ENCODE results near the gene EXOSC1. TPM values are rescaled to one million over a fixed set of nuclear protein-coding genes. Genes with fewer than 3 reads are reported as not detected.

The EXOSC1 gene
- total and polyA plus RNA-seq, 2 donors (not counting 3 experiments of a cell fraction or from before 2014, with no cell fraction given) = 50.7 to 52.9 TPM

GRCh38 chr10:97406064-97406463, 39.7 kb downstream of the EXOSC1 start:
- TF ChIP-seq FOS (IDR thresholded peaks at IDR 0.05; ENCODE audit: borderline replicate concordance, insufficient read depth, low read length) = no peak
- TF ChIP-seq CTCF (IDR thresholded peaks at IDR 0.05; ENCODE audit: extremely low read depth in 1 of 2, insufficient read depth in 1 of 2, low read depth in 1 of 2, low read length in 2 of 2) = no peak
- TF ChIP-seq MAX (IDR thresholded peaks at IDR 0.05; ENCODE audit: insufficient read depth, insufficient read length) = no peak
- TF ChIP-seq POLR2A (IDR thresholded peaks at IDR 0.05; ENCODE audit: low read depth, low read length) = no peak
- no peak for TF ChIP-seq POLR2AphosphoS5 (IDR thresholded peaks at IDR 0.05; ENCODE audit: insufficient read depth, low read depth, low read length)
- no peak for TF ChIP-seq MYC (IDR thresholded peaks at IDR 0.05; ENCODE audit: low read depth, low read length)
- H4K20me1 ChIP-seq (replicated peaks; ENCODE audit: control insufficient read depth, extremely low read depth, insufficient read depth, low read length) = no peaks in the 10 kb centered on the region
- intact Hi-C loops (cut with micrococcal nuclease) (loop anchor here (2.0 to 5.0 kb wide), 2 partner anchors 147 to 191 kb away; no protein-coding TSS in a partner anchor), dilution Hi-C loops (cut with MboI; ENCODE audit: extremely low pct_ligation_motif_present, low sequenced_read_pairs) (no loop called here)
- H3K27me3 ChIP-seq (ENCODE audit: control insufficient read depth in 2 of 2, insufficient read depth in 2 of 2, low read length in 2 of 2) = no peaks in the 10 kb centered on the region
- H3K9ac ChIP-seq (replicated peaks; ENCODE audit: extremely low read depth, insufficient read depth, low read length) = no peak overlapping the region
- DNase-seq (ENCODE audit: low read depth, low spot score) = no peak
- BruUV-seq (replicated peaks) = no TSS peak
- no peaks in the 10 kb centered on the region for H3K9me1 ChIP-seq (replicated peaks; ENCODE audit: control insufficient read depth, extremely low read depth, insufficient read depth, low read length)
- FAIRE-seq = no peak
- no peak overlapping the region for H2AFZ ChIP-seq (ENCODE audit: low read depth, low read length)
- ChIA-PET CTCF (interaction anchor here (0.8 to 4.6 kb wide), 6 partner anchors 8 to 207 kb away, joined by 3 to 24 read pairs (median 6); partner anchors contain the start of gene PGAM1), POLR2A (no interaction called here)
- no peaks in the 10 kb centered on the region for H3K36me3 ChIP-seq (ENCODE audit: control insufficient read depth in 2 of 2, extremely low read depth in 1 of 2, insufficient read depth in 2 of 2, low read length in 2 of 2)
- H3K27ac ChIP-seq (ENCODE audit: insufficient read depth, low read depth, low read length) = no peak overlapping the region
- H3K4me2 ChIP-seq (ENCODE audit: insufficient read depth, low read length) = no peak overlapping the region
- H3K4me3 ChIP-seq (replicated peaks in 1 of 3; ENCODE audit: insufficient read depth in 1 of 3, low read depth in 1 of 3, low read length in 3 of 3) = no peak overlapping the region
- H3K9me3 ChIP-seq (replicated peaks; ENCODE audit: control insufficient read depth, insufficient read depth, low read length) = no peaks in the 10 kb centered on the region
- H3K4me1 ChIP-seq (ENCODE audit: control insufficient read depth, extremely low read depth, insufficient read depth, low read length) = no peaks in the 10 kb centered on the region
- no peaks in the 10 kb centered on the region for H3K79me2 ChIP-seq (ENCODE audit: control insufficient read depth, insufficient read depth, low read length)

GRCh38 chr10:97404044-97404443, 41.8 kb downstream of the EXOSC1 start:
- H3K79me2 ChIP-seq (ENCODE audit: control insufficient read depth, insufficient read depth, low read length) = peaks cover 4% of the 10 kb centered on the region
- DNase-seq (ENCODE audit: low read depth, low spot score) = no peak
- no peak overlapping the region for H3K27ac ChIP-seq (ENCODE audit: insufficient read depth, low read depth, low read length)
- H3K4me3 ChIP-seq (replicated peaks in 1 of 3; ENCODE audit: insufficient read depth in 1 of 3, low read depth in 1 of 3, low read length in 3 of 3) = no peak overlapping the region
- FAIRE-seq = no peak
- POLR2A ChIA-PET = no interaction called here
- dilution Hi-C loops (cut with MboI; ENCODE audit: extremely low pct_ligation_motif_present, low sequenced_read_pairs) (no loop called here), intact Hi-C loops (cut with micrococcal nuclease) (no loop called here)
- CTCF ChIA-PET = no interaction called here
- no TSS peak for BruUV-seq (replicated peaks)
- no peaks in the 10 kb centered on the region for H4K20me1 ChIP-seq (replicated peaks; ENCODE audit: control insufficient read depth, extremely low read depth, insufficient read depth, low read length)
- H3K36me3 ChIP-seq (ENCODE audit: control insufficient read depth in 2 of 2, extremely low read depth in 1 of 2, insufficient read depth in 2 of 2, low read length in 2 of 2) = no peaks in the 10 kb centered on the region
- no peaks in the 10 kb centered on the region for H3K9me3 ChIP-seq (replicated peaks; ENCODE audit: control insufficient read depth, insufficient read depth, low read length)
- TF ChIP-seq EZH2 (IDR thresholded peaks at IDR 0.05; ENCODE audit: borderline replicate concordance, low read depth, low read length, severe bottlenecking) = no peak
- no peak for TF ChIP-seq FOS (IDR thresholded peaks at IDR 0.05; ENCODE audit: borderline replicate concordance, insufficient read depth, low read length)
- TF ChIP-seq MYC (IDR thresholded peaks at IDR 0.05; ENCODE audit: low read depth, low read length) = no peak
- no peak for TF ChIP-seq MAX (IDR thresholded peaks at IDR 0.05; ENCODE audit: insufficient read depth, insufficient read length)
- H3K9me1 ChIP-seq (replicated peaks; ENCODE audit: control insufficient read depth, extremely low read depth, insufficient read depth, low read length) = no peaks in the 10 kb centered on the region
- no peak overlapping the region for H3K4me2 ChIP-seq (ENCODE audit: insufficient read depth, low read length)
- H2AFZ ChIP-seq (ENCODE audit: low read depth, low read length) = no peak overlapping the region
- no peaks in the 10 kb centered on the region for H3K27me3 ChIP-seq (ENCODE audit: control insufficient read depth in 2 of 2, insufficient read depth in 2 of 2, low read length in 2 of 2)
- peaks cover 10% of the 10 kb centered on the region for H3K4me1 ChIP-seq (ENCODE audit: control insufficient read depth, extremely low read depth, insufficient read depth, low read length)
- no peak overlapping the region for H3K9ac ChIP-seq (replicated peaks; ENCODE audit: extremely low read depth, insufficient read depth, low read length)
